GM21825 (cell line): ENCODE measurements around the gene DNAJC5.

Experiments used
- ATAC-seq: cut with Tn5 transposase; IDR thresholded peaks from one replicate; pipeline ENCODE4 v1.9.1; 2021; ENCODE audit warnings: mild to moderate bottlenecking, moderate library complexity; ENCODE audit not compliant: unreplicated experiment

Gene DNAJC5

GRCh38 chr20:63978319-63979228 is 83.6 kb downstream of the DNAJC5 start:
- peak; percentile 28 for ATAC-seq

DNA sequence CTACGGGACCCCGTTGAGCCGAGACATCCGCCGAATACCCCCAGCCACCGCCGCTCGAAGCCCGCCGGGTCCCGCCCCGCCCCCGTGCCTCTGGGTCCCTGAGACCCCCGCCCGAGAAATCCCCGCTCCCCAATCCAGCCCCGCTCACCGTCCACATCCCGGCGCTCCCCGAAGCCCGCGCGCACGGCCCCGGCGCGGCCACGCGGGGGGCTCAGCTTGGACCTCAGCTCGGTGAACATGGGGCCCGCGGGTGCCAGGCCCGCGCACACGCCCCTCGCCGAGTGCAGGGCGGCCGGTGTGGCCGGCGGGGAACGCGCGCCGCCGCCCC is 84.3 kb downstream of the DNAJC5 start:
- ATAC-seq: no peak

- peak; percentile 31 for ATAC-seq
Measured at GRCh38 chr20:63979557-63980316, 84.8 kb downstream of the DNAJC5 start, which contains the start of gene SAMD10. TSS of gene SAMD10 (minus strand) at chr20:63979642. CDS start at chr20:63979467, 175 bp downstream.

DNA sequence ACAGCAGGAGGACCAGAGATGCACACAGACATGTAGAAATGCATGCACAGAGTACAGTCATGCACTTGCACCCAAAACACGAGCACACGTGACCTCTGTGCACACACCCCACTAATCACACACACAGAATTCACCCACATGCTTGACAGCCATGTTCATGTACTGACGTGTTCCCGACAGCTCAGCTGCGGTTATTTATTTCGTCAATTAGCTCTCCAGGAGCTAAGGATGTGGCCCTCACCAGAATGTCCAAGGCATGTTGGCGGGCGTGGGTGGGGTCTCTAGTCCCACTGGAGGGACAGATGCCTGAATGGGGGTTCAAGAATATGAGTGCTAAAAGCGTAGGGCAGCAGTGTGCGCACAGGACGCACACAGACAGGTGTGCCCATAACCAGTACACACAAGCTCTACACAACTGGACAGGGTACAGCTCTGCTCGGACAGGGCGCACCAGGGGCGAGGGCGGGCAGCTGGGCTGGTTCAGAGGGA is 85.4 kb downstream of the DNAJC5 start:
- ATAC-seq: peak; percentile 9

GRCh38 chr20:63980806-63981728 is 86.1 kb downstream of the DNAJC5 start, which contains the start of gene PRPF6:
TSS of gene PRPF6 (plus strand) at chr20:63981132. CDS start at chr20:63981246, 114 bp downstream.
- ATAC-seq: peak; percentile 57

DNA sequence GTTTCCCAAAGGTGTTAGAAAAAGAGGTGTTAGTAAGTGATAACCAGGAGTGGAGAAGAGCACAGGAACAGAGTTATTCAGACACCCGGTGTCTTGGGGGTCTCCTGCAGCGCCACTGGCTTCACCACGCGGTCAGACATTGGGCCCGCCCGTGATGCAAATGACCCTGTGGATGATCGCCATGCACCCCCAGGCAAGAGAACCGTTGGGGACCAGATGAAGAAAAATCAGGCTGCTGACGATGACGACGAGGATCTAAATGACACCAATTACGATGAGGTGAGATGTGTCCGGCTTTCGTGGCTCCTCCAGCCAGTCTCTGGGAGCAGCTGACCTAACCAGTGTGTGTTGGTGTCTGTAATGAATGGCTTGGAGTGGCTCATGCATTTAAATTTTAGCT is 88.0 kb downstream of the DNAJC5 start:
- ATAC-seq: no peak
